Ectodermal cell (in vitro differentiated cells): ENCODE data around the gene TRAPPC5.

Source experiments
- H3K27ac ChIP-seq: 2 replicates; pipeline ENCODE4 v1.7.0; 2013; ENCODE audit warnings: mild to moderate bottlenecking, low read depth, low read length; ENCODE audit not compliant: insufficient read depth, poor library complexity, severe bottlenecking
- H3K27me3 ChIP-seq: 2 replicates; pipeline ENCODE4 v1.7.0; 2013; ENCODE audit warnings: mild to moderate bottlenecking, low read length; ENCODE audit not compliant: insufficient read depth, control insufficient read depth, poor library complexity, severe bottlenecking
- H3K36me3 ChIP-seq: one replicate; pipeline ENCODE4 v1.7.0; 2013; ENCODE audit warnings: low read length; ENCODE audit not compliant: control insufficient read depth, insufficient read depth
- H3K4me1 ChIP-seq: one replicate; pipeline ENCODE4 v1.7.0; 2013; ENCODE audit warnings: low read length; ENCODE audit not compliant: control insufficient read depth, insufficient read depth
- H3K4me3 ChIP-seq: 2 replicates; pipeline ENCODE4 v1.7.0; 2013; ENCODE audit warnings: low read depth, low read length, control low read depth; ENCODE audit not compliant: insufficient read depth
- H3K9me3 ChIP-seq: 2 replicates; pipeline ENCODE4 v1.7.0; 2013; ENCODE audit warnings: mild to moderate bottlenecking, low read length, moderate library complexity; ENCODE audit not compliant: control insufficient read depth
- WGBS, 2 experiments: methylation state at CpG; one replicate each; pipeline ENCODE4 v1.1.7; 2013; ENCODE audit warnings: missing lambda C conversion rate in 2 of 2; 5-methylcytosine and 5-hydroxymethylcytosine counted together

TRAPPC5 gene

DNA sequence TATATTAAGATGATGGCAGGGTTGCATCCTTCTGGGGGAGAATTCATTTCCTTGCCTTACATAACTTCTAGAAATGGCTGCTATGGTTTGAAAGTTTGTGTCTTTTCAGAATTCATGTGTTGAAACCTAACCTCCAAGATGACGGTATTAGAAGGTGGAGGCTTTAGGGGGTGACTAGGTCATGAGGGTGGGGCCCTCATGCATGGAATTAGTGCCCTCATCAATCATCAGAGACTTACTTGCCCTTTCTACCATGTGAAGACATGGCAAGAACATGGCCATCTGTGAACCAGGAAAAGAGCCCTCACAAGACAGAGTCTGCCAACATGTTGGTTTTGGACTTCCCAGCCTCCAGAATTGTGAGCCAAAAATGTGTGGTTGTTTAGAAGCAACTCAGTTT is 36.1 kb downstream of the TRAPPC5 start:
- H3K4me3 ChIP-seq: no peak overlapping the region
- WGBS, 2 experiments: 82 to 83% methylated on average over 1 of the region's 1 CpG
- no peaks in the 10 kb centered on the region for H3K4me1 ChIP-seq
- H3K27ac ChIP-seq: no peak overlapping the region
- no peaks in the 10 kb centered on the region for H3K27me3 ChIP-seq
- no peaks in the 10 kb centered on the region for H3K36me3 ChIP-seq
- H3K9me3 ChIP-seq: no peaks in the 10 kb centered on the region

DNA sequence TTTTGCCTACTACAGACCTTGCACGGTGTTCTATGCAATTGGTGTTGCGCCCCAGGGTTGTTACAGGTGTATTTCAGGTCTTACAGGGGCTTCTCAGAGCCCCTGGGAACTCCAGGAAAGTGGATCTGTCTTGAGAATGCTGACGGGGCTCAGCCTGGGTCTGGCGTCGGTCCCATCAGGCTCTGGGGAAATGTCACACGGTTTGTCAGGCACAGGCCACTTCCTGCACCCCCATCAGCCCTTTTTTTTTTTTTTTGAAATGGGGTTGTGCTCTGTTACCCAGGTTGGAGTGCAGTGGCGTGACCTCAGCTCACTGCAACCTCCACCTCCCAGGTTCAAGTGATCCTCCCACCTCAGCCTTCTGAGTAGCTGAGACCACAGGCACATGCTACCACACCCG is 38.0 kb downstream of the TRAPPC5 start:
- Histone ChIP-seq H3K27me3 (no peaks in the 10 kb centered on the region), H3K4me3 (no peak overlapping the region), H3K9me3 (no peaks in the 10 kb centered on the region), H3K4me1 (no peaks in the 10 kb centered on the region), H3K36me3 (no peaks in the 10 kb centered on the region), H3K27ac (no peak overlapping the region)
- 80 to 83% methylated on average over 8 of the region's 8 CpGs for WGBS, 2 experiments

DNA sequence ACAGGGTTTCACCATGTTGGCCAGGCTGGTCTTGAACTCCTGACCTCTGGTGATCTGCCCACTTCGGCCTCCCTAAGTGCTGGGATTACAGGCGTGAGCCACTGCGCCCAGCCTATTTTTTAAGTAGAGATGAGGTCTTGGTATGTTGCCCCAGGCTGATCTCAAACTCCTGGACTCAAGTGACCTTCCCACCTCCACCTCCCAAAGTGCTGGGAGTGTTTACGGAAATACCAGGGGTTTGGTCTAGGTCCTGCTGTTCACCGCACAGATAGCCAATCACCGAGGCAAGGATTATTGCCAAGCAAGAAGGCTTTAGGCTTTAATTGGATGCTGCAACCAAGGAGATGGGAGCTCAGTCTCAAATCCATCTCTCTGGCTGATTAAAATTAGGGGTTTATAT is 39.7 kb downstream of the TRAPPC5 start:
- H3K27me3 ChIP-seq: no peaks in the 10 kb centered on the region
- H3K4me1 ChIP-seq: no peaks in the 10 kb centered on the region
- H3K4me3 ChIP-seq: no peak overlapping the region
- H3K36me3 ChIP-seq: no peaks in the 10 kb centered on the region
- H3K9me3 ChIP-seq: no peaks in the 10 kb centered on the region
- whole genome bisulfite sequencing, 2 experiments: 84 to 93% methylated on average over 6 of the region's 6 CpGs
- no peak overlapping the region for H3K27ac ChIP-seq

DNA sequence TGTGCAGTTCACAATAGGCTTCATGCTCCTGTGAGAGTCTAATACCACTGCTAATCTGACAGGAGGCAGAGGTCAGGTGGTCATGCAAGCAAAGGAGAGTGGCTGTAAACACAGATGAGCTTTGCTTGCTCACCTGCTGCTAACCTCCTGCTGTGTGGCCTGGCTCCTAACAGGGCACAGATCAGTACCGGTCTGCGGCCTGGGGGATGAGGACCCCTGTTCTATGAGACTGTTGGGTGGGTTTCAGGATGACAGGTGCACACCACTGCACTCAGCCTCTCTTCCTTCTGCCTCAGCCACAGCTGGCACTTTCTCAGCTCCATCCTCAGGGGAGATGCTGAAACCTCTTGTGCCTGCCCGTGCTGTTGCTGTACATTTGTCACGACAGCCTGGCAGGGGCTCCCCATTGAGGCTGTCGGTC is 41.6 kb downstream of the TRAPPC5 start:
- 66 to 72% methylated on average over 5 of the region's 5 CpGs for WGBS, 2 experiments
- Histone ChIP-seq H3K27ac (no peak overlapping the region), H3K27me3 (peaks cover under 1% of the 10 kb centered on the region), H3K4me3 (no peak overlapping the region), H3K36me3 (no peaks in the 10 kb centered on the region), H3K9me3 (no peaks in the 10 kb centered on the region), H3K4me1 (no peaks in the 10 kb centered on the region)

DNA sequence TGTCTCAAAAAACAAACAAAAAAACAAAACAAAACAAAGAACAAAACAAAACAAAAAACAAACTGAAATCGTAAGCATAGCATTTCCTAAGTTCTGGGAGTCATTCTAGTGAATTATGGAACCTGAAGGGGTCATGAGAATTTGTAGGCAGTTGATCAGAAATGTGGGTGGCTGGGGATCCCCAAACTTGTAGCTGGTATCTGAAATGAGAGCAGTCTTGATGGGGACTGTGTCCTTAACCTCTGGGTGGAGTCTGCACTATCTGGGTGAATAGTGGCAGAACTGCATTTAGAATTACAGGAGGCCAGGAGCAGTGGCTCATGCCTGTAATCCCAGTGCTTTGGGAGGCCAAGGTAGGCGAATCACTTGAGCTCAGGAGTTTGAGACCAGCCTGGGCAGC is 45.2 kb downstream of the TRAPPC5 start:
- no peaks in the 10 kb centered on the region for H3K4me1 ChIP-seq
- H3K9me3 ChIP-seq: no peaks in the 10 kb centered on the region
- H3K27ac ChIP-seq: no peak overlapping the region
- H3K36me3 ChIP-seq: no peaks in the 10 kb centered on the region
- peaks cover 36% of the 10 kb centered on the region for H3K27me3 ChIP-seq
- no peak overlapping the region for H3K4me3 ChIP-seq
- WGBS, 2 experiments: 58 to 65% methylated on average over 2 of the region's 2 CpGs

DNA sequence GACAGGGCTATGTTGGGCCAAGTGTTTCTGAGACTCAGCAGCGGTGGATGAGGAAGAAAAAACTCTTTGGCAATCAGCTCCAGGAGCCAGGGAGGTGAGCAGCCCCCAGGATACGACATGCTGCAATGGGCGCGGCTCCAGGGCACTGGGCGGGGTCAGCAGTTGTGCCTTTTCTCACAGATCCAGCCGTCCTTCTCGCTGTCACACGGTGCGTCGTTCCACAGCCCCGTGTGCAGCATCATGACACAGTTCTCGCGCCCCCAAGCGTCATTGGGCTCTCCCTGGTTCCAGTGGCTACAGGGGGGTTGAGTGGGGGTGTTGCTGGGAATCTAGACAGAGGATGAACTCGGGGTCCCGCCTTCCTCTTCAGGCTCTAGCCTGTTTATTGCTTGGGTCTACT is 48.6 kb downstream of the TRAPPC5 start:
- H3K27ac ChIP-seq: no peak overlapping the region
- H3K36me3 ChIP-seq: no peaks in the 10 kb centered on the region
- H3K27me3 ChIP-seq: peaks cover 68% of the 10 kb centered on the region
- no peak overlapping the region for H3K4me3 ChIP-seq
- H3K9me3 ChIP-seq: no peaks in the 10 kb centered on the region
- H3K4me1 ChIP-seq: no peaks in the 10 kb centered on the region
- WGBS, 2 experiments: 54 to 55% methylated on average over 16 of the region's 16 CpGs

DNA sequence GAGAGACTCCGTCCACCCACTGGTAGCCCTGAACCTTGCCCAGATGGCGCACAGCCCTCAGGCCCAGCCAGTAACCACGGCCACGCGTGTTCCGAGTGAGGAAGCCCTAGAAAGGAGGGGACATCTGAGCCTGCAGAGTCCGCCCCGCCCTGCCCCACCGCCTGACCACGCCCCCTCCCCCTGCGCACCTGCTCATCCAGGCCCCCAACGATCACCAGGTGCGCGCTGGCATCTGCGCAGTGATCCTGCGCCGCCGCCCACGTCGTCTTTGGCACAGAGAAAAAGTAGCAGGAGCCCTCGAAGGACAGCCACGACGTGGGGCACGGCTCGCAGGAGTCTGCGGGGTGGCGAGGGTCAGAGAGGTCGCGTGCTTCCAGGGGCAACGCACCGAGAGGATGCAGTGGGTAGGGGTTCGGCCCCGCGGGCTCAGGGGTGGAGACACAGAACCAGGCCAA is 49.2 kb downstream of the TRAPPC5 start:
- H3K27me3 ChIP-seq: peaks cover 74% of the 10 kb centered on the region
- H3K9me3 ChIP-seq: no peaks in the 10 kb centered on the region
- H3K36me3 ChIP-seq: no peaks in the 10 kb centered on the region
- H3K4me1 ChIP-seq: no peaks in the 10 kb centered on the region
- WGBS, 2 experiments: 37 to 39% methylated on average over 34 of the region's 34 CpGs
- no peak overlapping the region for H3K4me3 ChIP-seq
- H3K27ac ChIP-seq: no peak overlapping the region

DNA sequence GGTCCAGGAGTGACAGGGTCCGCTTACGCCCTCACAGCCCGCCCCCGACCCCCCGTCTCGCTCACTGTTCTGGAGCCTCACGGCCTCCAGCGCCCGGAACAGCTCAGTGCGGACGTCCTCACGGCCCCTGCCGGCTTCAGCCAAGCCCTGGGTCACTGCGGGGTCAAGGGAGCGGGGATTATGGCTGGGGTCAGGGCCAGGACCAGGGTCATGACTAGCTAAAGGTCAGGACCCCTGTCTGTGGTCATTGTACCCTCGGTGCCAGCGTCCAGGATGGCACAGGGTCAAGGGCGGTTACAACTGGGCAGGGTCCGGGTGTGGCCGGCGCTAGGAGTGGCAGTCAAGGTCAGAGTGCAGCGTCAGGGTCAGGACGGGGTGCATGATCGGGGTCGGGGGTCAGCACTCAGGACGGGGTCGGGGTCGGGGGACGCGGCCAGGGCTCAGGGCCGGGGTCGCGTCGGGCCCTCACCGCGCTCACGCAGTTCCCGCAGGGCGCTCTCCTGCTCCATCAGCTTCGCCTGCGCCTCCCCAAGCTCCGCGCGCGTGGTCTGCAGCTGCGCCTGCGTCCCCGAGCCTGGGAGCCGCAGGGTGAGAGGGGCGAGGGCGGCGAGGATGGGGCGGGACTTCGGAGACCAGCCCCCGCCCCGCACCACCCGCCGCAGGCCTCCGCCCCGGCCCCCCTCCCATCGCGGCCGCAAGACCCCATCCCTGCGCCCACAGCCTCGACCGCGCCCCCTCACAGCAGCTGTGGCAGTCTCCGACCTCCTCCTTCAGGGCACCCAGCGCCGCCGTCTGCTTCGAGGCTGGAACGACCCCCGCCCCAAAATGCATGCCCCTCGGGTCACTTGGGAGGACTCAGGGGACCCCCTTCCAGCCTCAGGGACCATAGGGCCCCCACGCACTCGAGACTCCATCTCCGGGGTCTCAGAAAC is 49.9 kb downstream of the TRAPPC5 start:
- Histone ChIP-seq H3K27me3 (peaks cover 81% of the 10 kb centered on the region), H3K9me3 (no peaks in the 10 kb centered on the region), H3K4me3 (no peak overlapping the region), H3K4me1 (no peaks in the 10 kb centered on the region), H3K27ac (no peak overlapping the region), H3K36me3 (no peaks in the 10 kb centered on the region)
- 17 to 20% methylated on average over 78 of the region's 78 CpGs for WGBS, 2 experiments

DNA sequence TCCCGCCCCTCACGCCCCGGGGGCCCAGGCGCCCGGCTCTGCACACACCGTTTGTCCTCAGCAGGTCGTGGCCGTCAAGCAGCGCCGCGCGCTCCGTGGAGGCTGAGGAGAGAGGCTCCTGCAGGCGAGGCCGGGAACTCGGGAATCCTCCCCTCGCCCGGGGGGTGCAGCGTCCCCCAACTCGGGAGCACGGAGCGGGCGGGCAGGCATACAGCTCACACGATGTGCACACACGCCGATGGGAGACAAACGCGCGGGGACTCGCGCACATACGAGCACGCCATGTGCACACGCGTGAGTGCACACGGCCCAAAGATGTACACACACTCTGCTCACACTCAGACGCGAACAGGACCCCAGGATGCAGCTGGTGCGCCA is 50.6 kb downstream of the TRAPPC5 start:
- Histone ChIP-seq H3K27ac (no peak overlapping the region), H3K9me3 (no peaks in the 10 kb centered on the region), H3K36me3 (no peaks in the 10 kb centered on the region), H3K27me3 (peaks cover 86% of the 10 kb centered on the region), H3K4me3 (no peak overlapping the region), H3K4me1 (no peaks in the 10 kb centered on the region)
- whole genome bisulfite sequencing, 2 experiments: 75 to 78% methylated on average over 39 of the region's 39 CpGs

DNA sequence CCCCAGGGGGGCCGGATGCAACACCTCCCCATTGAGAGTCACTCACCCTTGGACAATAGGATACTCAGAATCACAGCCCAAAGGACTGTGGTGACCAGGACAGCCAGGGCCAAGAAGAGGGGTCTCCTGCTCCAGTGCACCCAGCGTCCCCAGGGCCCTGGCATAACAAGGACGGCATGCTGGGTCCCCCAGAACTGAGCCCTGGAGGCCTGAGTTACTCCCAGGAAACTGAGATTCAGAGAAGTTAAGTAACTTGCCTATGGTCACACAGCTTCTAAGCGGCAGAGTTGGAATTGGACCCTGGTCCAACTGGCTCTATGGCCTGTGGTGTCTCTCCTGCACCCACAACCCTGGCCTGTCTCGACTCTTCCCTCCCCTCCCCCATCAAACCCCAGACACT is 51.0 kb downstream of the TRAPPC5 start:
- peaks cover 86% of the 10 kb centered on the region for H3K27me3 ChIP-seq
- WGBS, 2 experiments: 78% methylated on average over 5 of the region's 5 CpGs

More for the DNA sequence above, 51.0 kb downstream of the TRAPPC5 start:
- Histone ChIP-seq H3K4me1 (no peaks in the 10 kb centered on the region), H3K27ac (no peak overlapping the region), H3K36me3 (no peaks in the 10 kb centered on the region), H3K9me3 (no peaks in the 10 kb centered on the region), H3K4me3 (no peak overlapping the region)
